EL (cell line): ENCODE measurements around the gene HLCS.

Experiments used
- DNase-seq: peaks from one replicate; pipeline ENCODE4 v3.0.0-alpha.2; 2016

HLCS gene

GRCh38 chr21:36985751-36986594, 19.5 kb upstream of the HLCS start:
- DNase-seq = no peak

GRCh38 chr21:36981977-36982700, 15.7 kb upstream of the HLCS start:
- no peak for DNase-seq

- no peak for DNase-seq
Measured at GRCh38 chr21:36981049-36981391, 14.6 kb upstream of the HLCS start.

GRCh38 chr21:36980280-36981048, 14.0 kb upstream of the HLCS start:
- no peak for DNase-seq

- DNase-seq = peak; percentile 83
Measured at GRCh38 chr21:36976882-36977651, 10.6 kb upstream of the HLCS start.

- DNase-seq = no peak
Measured at GRCh38 chr21:36976228-36976861, 9.9 kb upstream of the HLCS start.

- no peak for DNase-seq
Measured at GRCh38 chr21:36974851-36975192, 8.4 kb upstream of the HLCS start.

GRCh38 chr21:36973986-36974850, 7.7 kb upstream of the HLCS start:
- no peak for DNase-seq

- DNase-seq = no peak
Measured at GRCh38 chr21:36968976-36969375, 2.5 kb upstream of the HLCS start.

GRCh38 chr21:36968414-36968813, 1.9 kb upstream of the HLCS start:
- DNase-seq = no peak

- DNase-seq = no peak
Measured at GRCh38 chr21:36966821-36967768, 626 bp upstream of the HLCS start.

- no peak for DNase-seq
Measured at GRCh38 chr21:36965720-36966065, 776 bp downstream of the HLCS start.

GRCh38 chr21:36964827-36965719, 1.4 kb downstream of the HLCS start:
- no peak for DNase-seq

- no peak for DNase-seq
Measured at GRCh38 chr21:36964398-36964797, 2.1 kb downstream of the HLCS start.

- DNase-seq = no peak
Measured at GRCh38 chr21:36962098-36962780, 4.2 kb downstream of the HLCS start.

- DNase-seq = no peak
Measured at GRCh38 chr21:36960676-36961284, 5.7 kb downstream of the HLCS start.

GRCh38 chr21:36959020-36959835, 7.2 kb downstream of the HLCS start:
- DNase-seq = no peak
